Parathyroid adenoma (tissue), 2 donors: ENCODE measurements around the gene HRAS.

ENCODE experiments used
- H2AFZ ChIP-seq: fragments of 300-600 bp; sonication (generic); one replicate; pipeline ENCODE4 v1.7.0; 2017; ENCODE audit warnings: antibody characterized with exemption, mild to moderate bottlenecking
- H3K27ac ChIP-seq: fragments of 300-600 bp; sonication (generic); one replicate; pipeline ENCODE4 v1.7.0; 2017
- H3K27me3 ChIP-seq: fragments of 300-600 bp; sonication (generic); one replicate; pipeline ENCODE4 v1.7.0; 2017; ENCODE audit warnings: low read length; ENCODE audit not compliant: control insufficient read depth, insufficient read depth
- H3K36me3 ChIP-seq: fragments of 300-600 bp; sonication (generic); one replicate; pipeline ENCODE4 v1.7.0; 2017; ENCODE audit warnings: low read length; ENCODE audit not compliant: control insufficient read depth, insufficient read depth
- H3K4me1 ChIP-seq: fragments of 300-600 bp; sonication (generic); one replicate; pipeline ENCODE4 v1.7.0; 2017; ENCODE audit warnings: control low read depth
- H3K4me2 ChIP-seq: fragments of 300-600 bp; sonication (generic); one replicate; pipeline ENCODE4 v1.7.0; 2017; ENCODE audit warnings: low read length
- H3K4me3 ChIP-seq: fragments of 300-600 bp; sonication (generic); one replicate; pipeline ENCODE4 v1.7.0; 2017; ENCODE audit warnings: low read depth, low read length
- H3K79me2 ChIP-seq: fragments of 300-600 bp; sonication (generic); one replicate; pipeline ENCODE4 v1.7.0; 2017; ENCODE audit warnings: control low read depth
- H3K9ac ChIP-seq: fragments of 300-600 bp; sonication (generic); one replicate; pipeline ENCODE4 v1.7.0; 2017; ENCODE audit warnings: mild to moderate bottlenecking
- H3K9me3 ChIP-seq: fragments of 300-600 bp; sonication (generic); one replicate; pipeline ENCODE4 v1.7.0; 2017; ENCODE audit warnings: low read length; ENCODE audit not compliant: control insufficient read depth
- CTCF ChIP-seq: fragments of 300-600 bp; sonication (generic); IDR thresholded peaks from one replicate; pipeline ENCODE4 v1.7.0; 2017; ENCODE audit warnings: antibody characterized with exemption, mild to moderate bottlenecking
- donor health status: primary hyperparathyroidism.

Gene HRAS

DNA sequence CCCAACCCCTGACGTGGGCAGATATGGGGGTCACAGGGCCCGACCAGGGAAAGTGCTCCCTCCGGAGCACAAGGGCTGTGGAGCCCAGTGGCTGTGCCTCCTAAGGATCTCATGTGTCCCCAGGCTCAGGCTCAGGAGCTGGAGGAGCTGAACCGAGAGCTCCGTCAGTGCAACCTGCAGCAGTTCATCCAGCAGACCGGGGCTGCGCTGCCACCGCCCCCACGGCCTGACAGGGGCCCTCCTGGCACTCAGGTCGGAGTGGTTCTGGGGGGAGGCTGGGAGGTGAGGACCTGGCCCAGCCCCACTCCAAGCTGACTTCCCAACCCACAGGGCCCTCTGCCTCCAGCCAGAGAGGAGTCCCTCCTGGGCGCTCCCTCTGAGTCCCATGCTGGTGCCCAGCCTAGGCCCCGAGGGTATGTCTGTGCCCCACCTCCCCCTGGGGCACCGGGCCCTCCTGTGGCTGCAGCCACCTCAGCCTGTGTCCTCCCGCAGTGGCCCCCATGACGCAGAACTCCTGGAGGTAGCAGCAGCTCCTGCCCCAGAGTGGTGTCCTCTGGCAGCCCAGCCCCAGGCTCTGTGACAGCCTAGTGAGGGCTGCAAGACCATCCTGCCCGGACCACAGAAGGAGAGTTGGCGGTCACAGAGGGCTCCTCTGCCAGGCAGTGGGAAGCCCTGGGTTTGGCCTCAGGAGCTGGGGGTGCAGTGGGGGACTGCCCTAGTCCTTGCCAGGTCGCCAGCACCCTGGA lies 27.9 kb upstream of the HRAS start:
- Histone ChIP-seq H2AFZ (no peak overlapping the region), H3K9me3 (no peaks in the 10 kb centered on the region), H3K27ac (no peak overlapping the region), H3K79me2 (no peaks in the 10 kb centered on the region), H3K4me2 (no peak overlapping the region), H3K4me3 (no peak overlapping the region), H3K36me3 (no peaks in the 10 kb centered on the region), H3K27me3 (no peaks in the 10 kb centered on the region), H3K4me1 (no peaks in the 10 kb centered on the region), H3K9ac (no peak overlapping the region)
- no peak for TF ChIP-seq CTCF

DNA sequence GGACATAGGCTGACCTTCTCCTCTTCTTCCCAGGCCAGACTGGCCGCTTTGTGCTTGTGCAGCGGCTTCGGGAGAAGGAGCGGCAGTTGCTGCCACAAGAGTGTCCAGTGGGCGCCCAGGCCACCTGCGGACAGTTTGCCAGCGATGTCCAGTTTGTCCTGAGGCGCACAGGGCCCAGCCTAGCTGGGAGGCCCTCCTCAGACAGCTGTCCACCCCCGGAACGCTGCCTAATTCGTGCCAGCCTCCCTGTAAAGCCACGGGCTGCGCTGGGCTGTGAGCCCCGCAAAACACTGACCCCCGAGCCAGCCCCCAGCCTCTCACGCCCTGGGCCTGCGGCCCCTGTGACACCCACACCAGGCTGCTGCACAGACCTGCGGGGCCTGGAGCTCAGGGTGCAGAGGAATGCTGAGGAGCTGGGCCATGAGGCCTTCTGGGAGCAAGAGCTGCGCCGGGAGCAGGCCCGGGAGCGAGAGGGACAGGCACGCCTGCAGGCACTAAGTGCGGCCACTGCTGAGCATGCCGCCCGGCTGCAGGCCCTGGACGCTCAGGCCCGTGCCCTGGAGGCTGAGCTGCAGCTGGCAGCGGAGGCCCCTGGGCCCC lies 26.8 kb upstream of the HRAS start:
- Histone ChIP-seq H3K4me2 (no peak overlapping the region), H3K9ac (no peak overlapping the region), H3K79me2 (no peaks in the 10 kb centered on the region), H2AFZ (no peak overlapping the region), H3K27ac (no peak overlapping the region), H3K9me3 (no peaks in the 10 kb centered on the region), H3K4me1 (no peaks in the 10 kb centered on the region), H3K4me3 (no peak overlapping the region), H3K36me3 (no peaks in the 10 kb centered on the region), H3K27me3 (no peaks in the 10 kb centered on the region)
- no peak for TF ChIP-seq CTCF

- no peaks in the 10 kb centered on the region for H3K27me3 ChIP-seq
- H3K4me3 ChIP-seq, result peak overlapping the region; percentile 47
- peak overlapping the region; percentile 53 for H2AFZ ChIP-seq
- H3K4me1 ChIP-seq, result no peaks in the 10 kb centered on the region
- H3K27ac ChIP-seq, result no peak overlapping the region
- no peaks in the 10 kb centered on the region for H3K36me3 ChIP-seq
- no peak overlapping the region for H3K9ac ChIP-seq
- no peaks in the 10 kb centered on the region for H3K9me3 ChIP-seq
- H3K4me2 ChIP-seq, result peak overlapping the region; percentile 71
- H3K79me2 ChIP-seq, result no peaks in the 10 kb centered on the region
- no peak for TF ChIP-seq CTCF
Measured at GRCh38 chr11:561148-562003, 26.0 kb upstream of the HRAS start.

DNA sequence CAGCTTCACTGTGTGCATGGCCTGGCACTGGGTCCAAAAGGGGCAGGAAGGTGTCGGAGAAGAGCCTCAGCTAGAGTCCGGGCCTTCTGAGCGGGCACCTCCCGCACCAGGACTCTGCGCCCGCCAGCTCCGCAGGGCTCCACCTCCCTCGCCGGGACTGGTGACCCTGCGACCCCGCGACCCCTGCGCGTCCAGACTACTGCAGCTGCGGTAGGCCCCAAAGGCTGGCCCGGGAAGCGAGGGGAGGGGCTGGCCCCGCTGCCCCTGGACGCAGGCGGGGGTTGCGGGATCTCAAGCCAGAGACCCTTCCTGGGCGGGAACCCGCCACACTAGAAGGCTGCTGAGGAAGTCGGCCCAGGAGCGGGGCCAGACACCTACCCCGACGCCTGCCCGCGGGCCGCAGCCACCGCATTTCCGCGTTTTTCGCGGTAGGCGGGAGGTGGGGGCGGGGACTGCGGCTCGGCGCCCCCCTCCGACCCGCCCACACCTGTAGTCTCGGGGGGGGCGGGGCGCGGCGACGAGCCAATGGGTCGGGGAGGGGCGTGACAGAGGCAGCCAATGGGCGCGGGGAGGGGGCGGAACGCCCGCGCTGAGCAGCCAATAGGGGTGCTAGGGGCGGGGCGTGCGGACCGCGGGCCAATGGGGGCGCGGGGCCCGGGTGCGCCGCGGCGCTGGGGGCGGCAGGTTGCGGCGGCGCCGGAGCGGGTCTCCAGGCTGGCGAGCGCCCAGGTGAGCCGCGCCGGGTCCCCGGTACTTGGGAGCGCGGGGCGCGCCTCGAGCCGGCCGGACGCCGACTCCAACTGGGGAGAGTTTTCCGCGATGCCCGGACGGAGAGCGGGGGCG lies 25.1 kb upstream of the HRAS start, which contains the start of the genes LMNTD2 and RASSF7:
LMNTD2 (minus strand) TSS at position 434 of the 843 bp plus-strand sequence; CDS start at position 412, 22 bp downstream.
RASSF7 (plus strand) TSS at position 666 of the 843 bp plus-strand sequence. CDS start 799 bp downstream, outside the sequence.
- Histone ChIP-seq H3K9me3 (no peaks in the 10 kb centered on the region), H3K4me1 (no peaks in the 10 kb centered on the region), H3K27ac (peak within 1 kb of the TSS; percentile 24), H2AFZ (peak within 1 kb of the TSS; percentile 87), H3K9ac (no peak within 1 kb of the TSS), H3K27me3 (no peaks in the 10 kb centered on the region), H3K36me3 (no peaks in the 10 kb centered on the region), H3K4me3 (peak within 1 kb of the TSS; percentile 55), H3K79me2 (no peaks in the 10 kb centered on the region), H3K4me2 (peak within 1 kb of the TSS; percentile 79)
- no peak for TF ChIP-seq CTCF
